Stomach (tissue), 9 donors: ENCODE measurements around the gene ADGRD1. TPM values are rescaled to one million over a fixed set of nuclear protein-coding genes. Genes with fewer than 3 reads are reported as not detected.

Experiments used
- DNase-seq, 2 donors: peaks; one replicate each; pipeline versions ENCODE4 v3.0.0 to v3.0.0-alpha.2; 2013 to 2019
- H3K27ac ChIP-seq, 5 donors: fragments of 200-600 bp in 4 of 5; sonication (generic) in 4 of 5; one replicate each; pipeline ENCODE4 v1.5.1; 2013 to 2019; ENCODE audit warnings: mild to moderate bottlenecking in 1 of 5, moderate library complexity in 1 of 5
- H3K27me3 ChIP-seq, 3 donors: fragments of 200-600 bp; sonication (generic); one replicate each; pipeline ENCODE4 v1.5.1; 2017 to 2019; ENCODE audit warnings: mixed run types in 1 of 3
- H3K36me3 ChIP-seq, 4 donors: fragments of 200-600 bp; sonication (generic); 1 replicate in 3 of 4; 2 replicates in 1 of 4; pipeline ENCODE4 v1.5.1; 2016 to 2019
- H3K4me1 ChIP-seq, 4 donors: fragments of 200-600 bp; sonication (generic); one replicate each; pipeline ENCODE4 v1.5.1; 2016 to 2019
- H3K4me3 ChIP-seq, 4 donors: fragments of 200-600 bp; sonication (generic) in 3 of 4; one replicate each; pipeline ENCODE4 v1.5.1; 2016 to 2019; ENCODE audit warnings: mild to moderate bottlenecking in 1 of 4
- H3K9me3 ChIP-seq, 4 donors: fragments of 200-600 bp; sonication (generic); one replicate each; pipeline ENCODE4 v1.5.1; 2016 to 2019
- CTCF ChIP-seq, 7 experiments: fragments of 450-650 bp in 4 of 7; fragments of 200-600 bp in 3 of 7; sonication (generic) in 3 of 7; IDR thresholded peaks; one replicate each; pipeline ENCODE4 v1.5.1; 2016 to 2019; ENCODE audit warnings: antibody characterized with exemption in 7 of 7, control low read depth in 2 of 7, mild to moderate bottlenecking in 1 of 7
- EP300 ChIP-seq: sonication (generic); formaldehyde crosslinking; IDR thresholded peaks from one replicate; pipeline ENCODE4 v1.6.1; 2017; ENCODE audit warnings: antibody characterized with exemption
- POLR2A ChIP-seq, 4 donors: fragments of 450-650 bp; IDR thresholded peaks; one replicate each; pipeline ENCODE4 v1.6.1; 2016; ENCODE audit warnings: antibody characterized with exemption in 4 of 4, control low read depth in 2 of 4, mild to moderate bottlenecking in 1 of 4, moderate library complexity in 1 of 4
- POLR2AphosphoS5 ChIP-seq, 3 donors: sonication (generic); formaldehyde crosslinking; IDR thresholded peaks; one replicate each; pipeline ENCODE4 v1.6.1; 2016; ENCODE audit warnings: antibody characterized with exemption in 3 of 3
- WGBS, 5 donors: extraction: QIAGEN DNeasy Blood & Tissue Kit in 3 of 5; methylation state at CpG; one replicate each; pipeline versions ENCODE4 v1.1.5 to v1.1.7; 2013 to 2018; 5-methylcytosine and 5-hydroxymethylcytosine counted together
- intact Hi-C: fragments of 100-400 bp; cut with DNase I; formaldehyde crosslinking; loops from one replicate; pipeline ENCODE4 v1.15.1; 2023; ENCODE audit warnings: low total_unique reads
- polyA plus RNA-seq, 3 donors: library from polyadenylated mRNA; stranded (reverse); fragments of 200-250 nt; gene quantifications; one replicate each; pipeline ENCODE4 v1.2.3, GENCODE V29; 2013
- total RNA-seq, 5 donors: library from RNA; depleted of rRNA; stranded (reverse); fragments of >200 nt; gene quantifications; one replicate each; pipeline versions ENCODE4 v1.1.0 to v1.2.3, GENCODE V29; 2014 to 2016
- donor health status: healthy with polysubstance abuse.
- donor health status: Bipolar disorder and iron deficiency.
- donor health status: healthy.

The ADGRD1 gene
- total and polyA plus RNA-seq, 8 donors = 3.7 to 43.8 (median 15.4) TPM

- Histone ChIP-seq H3K27me3 (peaks cover 0 to 22% (median 5%) of the 10 kb centered on the region in 3 donors), H3K4me3 (no peak overlapping the region), H3K4me1 (no peaks in the 10 kb centered on the region), H3K9me3 (no peaks in the 10 kb centered on the region), H3K36me3 (no peaks in the 10 kb centered on the region), H3K27ac (no peak overlapping the region)
- no peak for TF ChIP-seq POLR2A (IDR thresholded peaks at IDR 0.05)
- no peak for TF ChIP-seq CTCF (IDR thresholded peaks at IDR 0.05)
- TF ChIP-seq EP300 = no peak
- no peak for TF ChIP-seq POLR2AphosphoS5 (IDR thresholded peaks at IDR 0.05)
- intact Hi-C loops = no loop called here
- 58 to 78% (median 76%) methylated on average over 6 of the region's 6 CpGs for WGBS, 5 donors
- no peak for DNase-seq
These were observed 201.4 kb downstream of the ADGRD1 start for GRCh38 chr12:131155131-131155530.

GRCh38 chr12:131157743-131158142 is 204.0 kb downstream of the ADGRD1 start:
- WGBS, 5 donors = 66 to 88% (median 83%) methylated on average over 4 of the region's 4 CpGs
- no peak for TF ChIP-seq CTCF (IDR thresholded peaks at IDR 0.05)
- TF ChIP-seq EP300 = no peak
- no peak for TF ChIP-seq POLR2AphosphoS5 (IDR thresholded peaks at IDR 0.05)
- no peak for TF ChIP-seq POLR2A (IDR thresholded peaks at IDR 0.05)
- no peak overlapping the region for H3K27ac ChIP-seq
- DNase-seq = no peak
- H3K36me3 ChIP-seq = no peaks in the 10 kb centered on the region
- intact Hi-C loops = no loop called here
- no peaks in the 10 kb centered on the region for H3K4me1 ChIP-seq
- H3K27me3 ChIP-seq = peaks cover 0 to 13% (median 0%) of the 10 kb centered on the region in 3 donors
- no peaks in the 10 kb centered on the region for H3K9me3 ChIP-seq
- H3K4me3 ChIP-seq = no peak overlapping the region

- TF ChIP-seq CTCF (IDR thresholded peaks at IDR 0.05) (no peak), POLR2AphosphoS5 (IDR thresholded peaks at IDR 0.05) (no peak), EP300 (no peak), POLR2A (IDR thresholded peaks at IDR 0.05) (no peak)
- DNase-seq = no peak
These were observed 206.0 kb downstream of the ADGRD1 start for GRCh38 chr12:131159660-131160059.

GRCh38 chr12:131162113-131162512 is 208.4 kb downstream of the ADGRD1 start:
- Histone ChIP-seq H3K9me3 (no peaks in the 10 kb centered on the region), H3K4me1 (no peaks in the 10 kb centered on the region), H3K27ac (no peak overlapping the region), H3K36me3 (no peaks in the 10 kb centered on the region), H3K27me3 (peaks cover 0 to 17% (median 0%) of the 10 kb centered on the region in 3 donors), H3K4me3 (no peak overlapping the region)
- no peak for DNase-seq
- TF ChIP-seq POLR2A (IDR thresholded peaks at IDR 0.05) (no peak), CTCF (IDR thresholded peaks at IDR 0.05) (no peak), EP300 (no peak), POLR2AphosphoS5 (IDR thresholded peaks at IDR 0.05) (no peak)
- WGBS, 5 donors = 78 to 93% (median 82%) methylated on average over 3 of the region's 3 CpGs
- intact Hi-C loops = no loop called here

More at GRCh38 chr12:131159660-131160059, 206.0 kb downstream of the ADGRD1 start:
- no peaks in the 10 kb centered on the region for H3K9me3 ChIP-seq
- H3K27me3 ChIP-seq = peaks cover 0 to 22% (median 0%) of the 10 kb centered on the region in 3 donors
- H3K36me3 ChIP-seq = no peaks in the 10 kb centered on the region
- no peaks in the 10 kb centered on the region for H3K4me1 ChIP-seq
- H3K27ac ChIP-seq = no peak overlapping the region
- WGBS, 5 donors = 25 to 47% (median 30%) methylated on average over 3 of the region's 3 CpGs
- no peak overlapping the region for H3K4me3 ChIP-seq
- intact Hi-C loops = no loop called here
